ENCODE measurements around the gene SPATA25.
"Not testable (repeated sequence)": the region's sequence is repeated elsewhere in the genome, so short reads cannot be mapped to it uniquely, and the experiment has no call there.

SPATA25 gene

DNA sequence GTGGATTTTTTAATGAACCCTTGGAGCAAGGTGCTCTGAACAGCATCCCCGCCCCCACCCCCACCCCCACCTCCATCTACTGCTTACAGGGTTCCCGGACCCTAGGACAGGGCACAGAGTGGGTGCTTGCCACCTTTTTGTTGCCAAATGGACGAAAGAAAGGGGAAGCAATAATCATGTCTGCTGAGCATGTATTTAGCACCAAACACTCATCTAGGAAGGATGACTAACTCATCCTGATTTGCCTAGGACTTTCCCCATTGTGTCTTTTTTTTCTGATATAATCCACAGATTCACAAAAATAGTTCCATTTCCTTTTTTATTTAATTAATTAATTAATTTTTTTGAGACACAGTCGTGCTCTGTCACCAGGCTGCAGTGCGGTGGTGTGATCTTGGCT is 25.7 kb upstream of the SPATA25 start:
- DNase-seq, result no peak

DNA sequence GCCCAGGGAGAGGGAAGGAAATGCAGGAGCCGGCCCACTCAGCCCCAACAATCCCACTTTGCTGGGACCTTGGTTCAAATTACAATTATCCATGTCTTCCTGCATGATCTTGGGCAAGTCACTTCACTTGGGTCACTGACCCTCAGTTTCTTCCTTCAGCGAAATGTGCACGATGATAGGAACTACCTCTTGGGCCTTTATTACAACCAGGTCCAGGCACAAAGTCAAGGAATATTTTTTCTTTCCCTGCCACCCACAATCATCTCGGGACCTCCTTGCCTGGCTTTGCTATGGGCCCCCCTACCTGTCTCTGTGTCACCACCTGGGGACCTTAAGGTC is 24.9 kb upstream of the SPATA25 start:
- DNase-seq, result no peak

DNA sequence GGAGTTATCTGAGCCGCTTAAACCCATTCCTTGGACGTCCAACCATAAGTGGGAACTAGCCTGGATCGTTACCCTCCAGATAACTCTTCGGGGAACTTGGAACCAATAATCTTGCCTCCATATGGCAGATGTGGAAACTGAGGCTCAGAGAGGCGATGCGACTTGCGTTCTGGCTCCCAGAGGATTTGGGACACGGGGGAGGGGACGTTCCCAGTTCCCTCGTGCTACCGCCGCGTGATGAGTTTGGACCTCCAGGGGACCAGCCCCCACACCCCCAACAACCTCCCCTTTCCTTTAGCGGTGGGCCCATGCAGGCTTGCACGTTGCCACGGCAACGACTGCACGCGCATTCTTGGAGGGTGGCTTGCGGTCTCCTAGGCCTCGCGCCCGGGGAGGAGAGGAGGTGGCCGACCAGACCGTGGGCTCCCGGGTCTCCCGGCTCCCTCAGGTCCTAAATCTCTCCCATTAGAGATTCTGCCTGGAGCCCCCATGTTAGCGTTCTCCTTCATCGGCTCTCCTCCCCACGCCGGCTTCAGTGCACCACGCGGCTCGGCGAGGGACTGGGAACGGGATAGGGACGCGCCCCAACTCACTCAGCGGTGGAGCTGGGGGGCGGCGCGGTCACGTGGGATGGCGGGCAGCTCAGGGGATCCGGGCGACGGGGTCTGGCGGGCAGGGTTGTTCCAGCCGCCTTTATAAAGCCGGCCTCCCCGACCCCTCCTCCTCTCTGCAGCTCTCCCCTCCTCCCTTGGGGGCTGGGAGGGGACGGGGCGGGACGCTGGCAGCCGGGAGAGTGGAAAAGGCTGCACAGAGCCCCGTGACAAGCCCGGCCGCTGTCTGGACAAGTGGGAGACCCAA is 24.3 kb upstream of the SPATA25 start, which contains the start of gene PLTP:
Gene PLTP (minus strand): TSS at position 670 of the 858 bp plus-strand sequence. CDS start 703 bp downstream, outside the sequence.
- DNase-seq, result peak; percentile 23

DNA sequence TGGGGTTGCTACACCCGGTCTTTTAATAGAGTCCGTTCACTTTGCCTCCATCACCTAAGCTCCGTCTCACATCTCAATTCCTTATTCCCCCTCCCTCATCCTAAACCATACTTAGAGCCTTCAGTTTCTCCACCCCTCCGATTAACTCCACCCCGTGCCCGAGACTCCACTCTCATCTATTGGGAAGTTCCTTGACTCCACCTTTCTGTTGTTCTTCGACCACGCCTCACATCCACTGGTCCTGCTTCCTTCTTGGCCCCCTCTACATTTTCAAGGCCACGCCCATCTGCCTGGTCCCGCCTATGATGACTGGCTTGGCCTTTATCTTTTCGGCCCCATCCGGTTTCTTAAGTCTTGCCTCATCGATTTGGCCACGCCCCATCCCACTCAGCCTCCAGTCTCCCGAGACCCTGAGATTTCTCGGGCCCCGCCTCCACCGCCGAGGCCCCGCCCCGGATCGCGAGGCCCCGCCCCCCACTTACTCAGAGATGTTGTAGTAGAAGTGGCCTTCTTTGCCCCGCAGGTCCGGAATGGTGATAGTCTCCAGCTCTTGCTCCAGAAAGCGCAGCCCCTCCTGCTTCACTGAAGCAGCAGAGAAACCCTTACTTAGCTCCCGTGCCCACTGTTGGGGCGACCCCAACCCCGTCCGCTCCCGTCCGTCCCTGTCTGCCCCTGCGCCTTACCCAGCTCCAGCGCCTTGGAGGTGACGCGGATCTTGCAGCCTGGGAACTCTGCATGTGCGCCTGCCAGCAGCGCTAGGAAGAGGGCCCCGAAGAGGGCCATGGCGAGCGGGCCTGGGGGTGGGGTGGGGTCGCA is 23.5 kb upstream of the SPATA25 start:
- peak; percentile 100 for DNase-seq

DNA sequence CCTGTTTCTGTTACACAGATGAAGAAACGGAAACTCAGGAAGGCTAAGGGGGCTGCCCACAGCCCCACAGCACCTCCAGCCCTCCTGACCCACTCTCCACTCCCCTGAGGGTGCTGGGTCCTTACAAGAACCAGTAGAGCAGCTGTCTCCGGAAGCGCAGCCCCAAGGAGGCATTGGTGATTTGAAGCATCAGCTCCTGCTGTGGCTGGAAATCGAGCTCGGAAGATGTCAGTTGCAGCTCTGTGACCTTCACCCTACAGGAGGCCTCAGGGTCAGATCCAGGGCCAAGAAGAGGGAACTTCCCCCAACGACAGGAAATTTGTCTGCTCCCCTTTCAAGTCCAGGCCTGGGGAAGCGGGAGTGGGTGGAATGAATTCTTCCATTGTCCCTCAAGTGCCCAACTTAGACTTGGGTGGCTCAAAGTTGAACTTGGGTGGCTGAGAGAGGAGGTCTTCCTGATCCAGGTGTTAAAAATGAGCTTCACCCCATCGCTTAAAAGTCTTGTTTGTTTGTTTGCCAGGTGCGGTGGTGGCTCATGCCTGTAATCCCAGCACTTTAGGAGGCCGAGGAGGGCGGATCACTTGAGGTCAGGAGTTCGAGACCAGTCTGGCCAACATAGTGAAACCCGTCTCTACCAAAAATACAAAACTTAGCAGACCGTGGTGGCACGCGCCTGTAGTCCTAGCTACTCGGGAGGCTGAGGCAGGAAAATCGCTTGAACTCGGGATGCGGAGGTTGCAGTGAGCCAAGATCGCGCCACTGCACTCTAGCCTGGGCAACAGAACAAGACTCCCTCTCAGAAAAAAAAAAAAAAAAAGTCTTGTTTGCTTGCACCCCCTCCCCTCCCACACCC is 22.6 kb upstream of the SPATA25 start:
- no peak for DNase-seq

DNA sequence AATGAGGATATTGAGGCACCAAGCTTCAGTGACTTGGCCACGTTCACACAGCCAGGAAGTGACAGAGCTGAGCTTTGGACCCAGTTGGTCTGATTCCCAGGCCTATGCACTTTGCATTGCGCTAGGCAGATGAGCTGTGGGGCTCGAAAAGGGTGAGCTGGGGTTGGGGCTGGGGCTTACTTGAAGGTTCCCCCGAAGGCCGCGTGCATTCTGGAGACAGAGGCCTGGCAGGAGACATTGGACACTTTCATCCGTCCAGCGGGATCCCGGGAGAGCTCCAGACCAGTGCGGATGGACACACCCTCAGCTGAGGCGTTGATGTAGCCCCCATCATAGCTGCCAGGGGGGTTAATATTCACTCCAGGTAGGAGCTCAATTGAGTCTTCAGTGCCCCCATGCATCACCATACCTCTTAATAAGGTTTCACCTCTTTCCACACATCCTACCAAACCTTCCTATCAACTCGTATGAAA is 21.9 kb upstream of the SPATA25 start:
- DNase-seq, result no peak

DNA sequence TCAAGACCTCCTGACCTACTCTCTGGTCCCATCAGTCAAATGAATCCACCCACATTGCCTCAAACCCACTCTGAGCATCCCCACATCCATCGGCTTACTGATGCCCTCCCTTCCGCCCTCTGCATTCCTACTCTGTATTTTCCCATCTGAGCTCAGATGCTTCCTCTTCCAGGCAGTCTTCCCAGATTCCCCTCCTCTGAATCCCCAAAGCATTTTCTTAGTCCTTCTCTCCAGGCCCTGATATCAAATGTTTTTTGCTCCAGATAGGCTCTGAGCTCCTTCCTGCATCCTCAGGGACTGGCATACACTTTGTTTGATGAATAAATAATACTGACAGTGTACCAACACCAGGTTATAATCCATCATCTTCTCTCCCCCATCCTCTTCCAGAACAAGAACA is 20.7 kb upstream of the SPATA25 start:
- DNase-seq, result no peak

DNA sequence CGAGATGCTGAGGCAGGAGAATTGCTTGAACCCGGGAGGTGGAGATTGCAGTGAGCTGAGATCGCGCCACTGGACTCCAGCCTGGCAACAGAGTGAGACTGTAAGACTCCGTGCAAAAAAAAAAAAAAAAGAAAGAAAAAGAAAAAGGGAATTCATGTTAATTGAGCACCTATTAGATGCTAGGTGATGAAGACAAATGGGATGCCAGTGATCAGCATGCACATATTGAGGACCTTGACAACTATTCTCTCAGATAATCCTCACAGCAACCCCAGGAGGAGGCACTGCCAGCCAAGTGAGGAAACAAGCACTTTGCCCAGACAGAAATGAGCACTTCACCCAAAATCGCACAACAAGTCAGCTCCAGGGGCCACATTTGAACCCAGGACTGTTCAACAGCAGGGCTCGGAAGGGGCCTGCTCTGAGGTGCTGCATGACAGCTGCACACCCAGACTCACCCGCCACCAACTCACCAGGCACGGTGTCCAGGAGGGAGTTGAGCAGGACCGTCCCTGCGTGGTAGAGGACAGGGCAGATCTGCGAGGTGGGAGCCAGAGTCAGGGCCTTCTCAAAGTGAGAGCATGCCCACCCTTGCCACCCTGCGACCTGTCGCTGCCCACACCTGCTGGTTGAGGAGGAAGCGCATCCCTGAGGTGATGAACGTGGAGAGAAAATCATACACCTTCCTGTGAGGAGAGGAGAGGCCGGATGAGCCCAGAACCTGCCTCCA is 20.0 kb upstream of the SPATA25 start:
- no peak for DNase-seq

DNA sequence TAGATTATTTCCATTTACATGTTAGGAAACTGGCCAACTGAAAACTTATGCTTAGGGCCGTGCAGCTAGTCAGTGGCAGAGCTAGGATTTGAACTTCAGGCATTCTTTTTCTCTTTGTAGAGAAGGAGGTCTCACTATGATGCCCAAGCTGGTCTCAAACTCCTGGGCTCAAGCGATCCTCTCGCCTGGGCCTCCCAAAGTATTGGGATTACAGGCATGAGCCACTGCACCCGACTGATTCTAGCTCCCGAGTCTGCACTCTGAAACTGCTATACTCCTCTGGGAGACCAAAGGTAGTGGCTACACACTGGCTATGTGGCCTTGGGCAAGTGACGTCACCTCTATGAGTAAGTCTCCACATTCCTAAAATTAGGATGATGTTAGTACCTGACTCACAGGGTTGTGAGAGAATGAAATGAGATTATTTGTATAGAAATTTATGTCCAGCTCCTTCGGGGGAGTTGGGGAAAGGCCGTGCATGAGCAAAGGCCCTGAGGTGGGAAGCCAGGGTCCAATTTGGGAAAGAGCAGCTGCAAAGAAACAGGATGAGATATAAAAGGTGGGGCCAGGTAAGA is 18.2 kb upstream of the SPATA25 start:
- DNase-seq, result peak; percentile 81

DNA sequence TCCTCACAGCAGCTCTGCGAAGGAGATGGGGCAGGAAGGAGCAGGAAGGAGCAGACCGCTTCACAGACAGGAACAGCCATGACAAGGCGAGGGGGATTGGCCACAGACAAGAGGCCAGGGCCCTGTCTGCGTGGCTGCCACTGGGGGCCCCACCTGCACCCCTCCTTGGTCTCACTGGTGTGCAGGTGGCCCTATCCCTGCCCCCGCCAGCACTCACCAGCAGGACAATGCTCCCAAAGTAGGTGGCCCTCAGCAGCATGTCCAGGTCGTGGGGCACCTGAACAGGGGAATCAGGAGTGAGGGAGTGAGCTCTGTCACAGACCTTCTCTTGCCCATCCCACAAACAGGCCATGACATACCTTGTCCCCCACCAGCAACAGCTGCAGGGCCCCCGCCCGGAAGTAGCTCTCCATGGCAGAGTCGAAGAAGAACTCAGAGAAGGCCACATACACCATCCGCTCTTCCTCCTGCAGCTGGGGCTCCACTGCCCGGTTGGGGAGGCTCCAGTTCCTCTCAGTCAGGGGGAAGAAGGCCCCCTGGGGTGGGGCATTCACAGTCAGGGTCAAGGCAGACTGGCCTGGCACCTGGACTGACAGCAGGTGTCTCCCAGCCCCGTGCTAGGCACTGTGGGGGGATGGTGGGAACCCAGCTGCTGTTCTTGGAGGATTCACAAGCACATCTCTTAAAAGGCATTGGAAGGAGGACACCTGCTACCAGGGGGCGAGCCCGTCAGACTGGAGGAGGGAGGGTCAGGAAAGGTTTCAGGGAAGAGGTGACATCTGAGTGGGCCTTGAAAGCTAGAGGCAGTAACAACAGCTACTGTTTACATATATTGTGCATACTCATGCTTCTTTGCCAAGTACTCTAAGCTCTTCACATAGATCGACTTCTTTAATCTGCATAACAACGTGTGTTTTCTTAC is 17.4 kb upstream of the SPATA25 start:
- no peak for DNase-seq

DNA sequence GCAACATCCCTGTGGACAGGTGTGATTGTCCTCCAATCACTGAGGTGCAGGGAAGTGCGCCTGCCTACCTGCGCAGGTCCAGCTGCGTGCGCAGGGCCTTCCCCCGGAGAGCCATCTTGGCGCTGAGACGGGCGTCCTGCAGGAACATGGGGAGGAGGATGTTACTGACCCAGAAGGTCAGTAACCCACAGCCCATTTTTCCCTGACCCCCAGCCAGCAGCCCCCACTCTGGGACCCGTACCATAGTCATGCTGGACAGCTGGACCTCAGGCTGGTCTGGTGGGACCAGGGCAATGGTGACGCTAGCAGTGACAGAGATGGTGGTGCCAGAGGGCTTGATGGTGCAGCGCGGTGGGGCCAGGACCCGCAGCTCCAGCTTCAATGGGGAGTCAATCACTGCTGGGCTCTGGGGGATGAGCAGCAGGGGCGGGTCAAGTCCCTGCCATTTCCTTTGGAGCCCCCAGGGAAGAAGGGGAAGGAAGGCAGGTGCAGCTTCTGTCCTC is 14.8 kb upstream of the SPATA25 start:
- DNase-seq, result no peak

DNA sequence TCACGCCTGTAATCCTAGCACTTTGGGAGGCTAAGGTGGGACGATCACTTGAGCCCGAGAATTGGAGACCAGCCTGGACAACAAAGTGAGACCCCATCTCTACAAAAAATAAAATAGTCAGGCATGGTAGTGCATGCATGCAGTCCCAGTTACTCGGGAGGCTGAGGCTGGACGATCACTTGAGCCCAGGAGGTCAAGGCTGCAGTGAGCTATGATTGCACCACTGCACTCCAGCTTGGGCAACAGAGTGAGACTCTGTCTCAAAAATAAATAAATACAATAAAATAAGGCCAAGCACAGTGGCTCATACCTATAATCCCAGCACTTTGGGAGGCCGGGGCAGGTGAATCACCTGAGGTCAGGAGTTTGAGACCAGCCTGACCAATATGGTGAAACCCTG is 13.9 kb upstream of the SPATA25 start:
- not testable (repeated sequence) for DNase-seq

DNA sequence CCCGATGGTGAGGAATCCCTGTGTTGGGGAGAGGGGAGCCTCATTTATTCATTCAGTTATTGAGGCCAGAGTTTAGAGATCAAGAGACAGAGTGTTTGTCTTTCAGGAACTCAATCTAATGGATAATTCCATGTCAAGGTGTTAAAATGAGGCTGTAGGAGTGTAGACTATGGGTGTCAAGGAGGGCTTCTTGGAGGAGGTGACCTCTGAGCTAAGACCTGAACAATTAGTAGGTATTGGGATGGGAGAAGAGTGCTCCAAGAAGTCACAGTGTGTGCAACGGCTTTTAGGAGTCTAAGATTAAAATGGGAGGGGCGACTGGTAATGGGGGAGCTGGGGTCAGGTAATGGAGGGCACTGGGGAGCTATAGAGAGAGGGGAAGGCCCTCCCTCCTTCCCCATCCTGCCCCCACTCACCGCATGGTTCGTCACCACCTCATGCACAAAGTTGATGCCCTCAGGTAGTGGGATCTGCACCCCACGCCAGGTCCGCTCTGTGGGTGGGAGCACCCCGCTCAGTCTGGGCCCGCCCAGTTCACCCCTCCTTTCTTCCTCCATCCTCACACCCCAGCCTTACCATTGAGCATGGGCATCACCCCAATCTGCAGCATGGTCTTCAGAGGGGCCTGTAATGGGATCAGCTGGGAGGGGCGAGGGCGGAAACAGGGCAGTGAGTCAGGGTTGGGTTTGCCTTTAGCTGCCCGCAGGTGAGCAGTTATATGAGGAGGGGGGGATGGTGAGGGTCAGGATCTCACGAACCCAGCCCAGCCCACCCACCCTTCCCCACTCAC is 11.8 kb upstream of the SPATA25 start:
- DNase-seq, result no peak

DNA sequence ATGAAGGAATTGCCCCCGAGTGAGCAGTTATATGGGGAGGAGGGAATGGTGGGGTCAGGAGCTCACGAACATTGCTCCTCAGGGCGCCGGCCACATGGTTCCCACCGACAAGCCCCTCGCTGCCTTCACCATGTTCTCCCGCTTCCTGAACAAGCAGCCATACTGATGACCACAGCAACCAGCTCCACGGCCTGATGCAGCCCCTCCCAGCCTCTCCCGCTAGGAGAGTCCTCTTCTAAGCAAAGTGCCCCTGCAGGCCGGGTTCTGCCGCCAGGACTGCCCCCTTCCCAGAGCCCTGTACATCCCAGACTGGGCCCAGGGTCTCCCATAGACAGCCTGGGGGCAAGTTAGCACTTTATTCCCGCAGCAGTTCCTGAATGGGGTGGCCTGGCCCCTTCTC is 10.9 kb upstream of the SPATA25 start:
- no peak for DNase-seq

DNA sequence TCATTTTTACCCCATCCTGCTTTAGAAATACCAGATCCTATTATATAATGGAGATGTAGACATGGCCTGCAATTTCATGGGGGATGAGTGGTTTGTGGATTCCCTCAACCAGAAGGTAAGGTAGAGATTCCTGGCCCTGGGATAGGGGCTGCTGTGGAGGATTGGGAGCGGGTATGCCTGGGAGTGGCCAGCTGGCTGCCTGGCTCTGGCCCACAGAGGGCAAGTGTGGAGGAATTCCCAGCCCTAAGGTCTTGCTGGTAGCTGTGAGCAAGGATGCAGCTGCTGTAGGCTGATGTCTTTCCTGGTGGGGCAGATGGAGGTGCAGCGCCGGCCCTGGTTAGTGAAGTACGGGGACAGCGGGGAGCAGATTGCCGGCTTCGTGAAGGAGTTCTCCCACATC is 10.3 kb upstream of the SPATA25 start:
- DNase-seq, result no peak

DNA sequence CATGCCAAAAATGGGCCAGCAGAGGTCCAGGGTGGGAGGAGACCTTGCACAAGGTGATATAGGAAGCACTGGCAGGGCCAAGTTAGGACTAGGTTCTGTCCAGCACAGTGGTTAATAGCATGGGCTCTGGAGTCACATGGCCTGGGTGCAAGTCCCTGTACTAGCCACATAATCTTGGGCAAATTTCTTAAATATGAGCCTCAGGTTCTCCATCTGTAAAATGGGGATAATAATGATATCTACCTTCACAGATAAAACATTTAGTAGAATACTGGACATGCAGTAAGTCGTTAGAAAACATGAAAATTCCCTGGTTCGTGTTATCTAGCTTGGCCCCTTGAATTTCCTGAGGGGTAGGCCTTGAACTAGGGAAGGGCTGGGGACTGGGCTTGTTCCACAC is 9.9 kb upstream of the SPATA25 start:
- no peak for DNase-seq

DNA sequence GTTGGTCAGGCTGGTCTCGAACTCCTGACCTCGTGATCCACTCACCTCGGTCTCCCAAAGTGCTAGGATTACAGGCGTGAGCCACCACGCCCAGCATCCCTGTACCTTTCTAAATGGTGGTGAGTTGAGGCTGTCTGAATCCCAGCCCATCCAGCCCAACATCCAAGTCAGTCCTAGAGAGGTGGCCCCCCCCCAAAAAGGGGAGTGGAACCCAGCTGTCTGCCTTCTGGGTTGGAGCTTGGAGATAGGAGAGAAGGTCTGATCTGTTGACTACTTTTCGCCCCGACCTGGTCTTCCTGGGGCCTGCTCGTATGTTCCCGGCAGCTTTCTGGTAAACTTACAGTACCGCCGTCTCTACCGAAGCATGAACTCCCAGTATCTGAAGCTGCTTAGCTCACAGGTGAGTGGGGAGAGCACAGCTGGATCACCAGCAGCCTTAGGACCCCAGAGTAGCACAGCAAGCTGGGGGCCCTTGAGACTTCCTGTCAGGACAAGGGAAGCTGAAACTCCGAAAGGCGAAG is 9.3 kb upstream of the SPATA25 start:
- no peak for DNase-seq

DNA sequence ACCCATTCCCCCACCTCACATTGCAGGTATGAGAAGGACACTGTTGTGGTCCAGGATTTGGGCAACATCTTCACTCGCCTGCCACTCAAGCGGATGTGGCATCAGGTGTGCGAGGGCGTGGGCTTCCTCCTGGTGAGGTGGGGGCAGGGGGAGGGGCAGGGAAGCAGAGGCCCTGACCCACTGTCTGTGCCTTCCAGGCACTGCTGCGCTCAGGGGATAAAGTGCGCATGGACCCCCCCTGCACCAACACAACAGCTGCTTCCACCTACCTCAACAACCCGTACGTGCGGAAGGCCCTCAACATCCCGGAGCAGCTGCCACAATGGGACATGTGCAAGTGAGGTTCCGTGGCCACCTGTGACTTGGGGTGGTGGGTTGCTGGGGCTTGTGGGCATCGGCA is 7.4 kb upstream of the SPATA25 start:
- DNase-seq, result no peak

DNA sequence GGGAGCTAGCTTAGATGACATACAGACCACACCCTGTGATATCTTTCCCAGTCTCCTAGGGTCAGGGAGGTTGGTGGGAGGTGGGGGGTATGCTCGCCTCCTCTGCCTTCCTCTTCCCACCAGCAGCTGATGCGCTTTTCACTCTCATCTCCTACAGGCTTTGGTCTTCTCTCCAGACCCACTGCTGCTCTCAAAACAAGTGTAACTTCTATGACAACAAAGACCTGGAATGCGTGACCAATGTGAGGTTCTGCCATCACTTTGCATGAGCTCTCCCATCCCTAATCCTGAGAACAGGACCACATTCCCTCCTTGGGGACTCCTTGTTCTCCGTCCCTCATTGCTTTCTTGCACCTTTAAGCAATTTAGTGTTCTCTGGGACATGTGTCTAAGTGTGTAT is 6.4 kb upstream of the SPATA25 start:
- DNase-seq, result no peak
